HG03095 (cell line): ENCODE data around the gene RELN.

Experiments
- ATAC-seq: cut with Tn5 transposase; IDR thresholded peaks from one replicate; pipeline ENCODE4 v1.9.1; 2021; ENCODE audit warnings: moderate library complexity; ENCODE audit not compliant: unreplicated experiment

Gene RELN

DNA sequence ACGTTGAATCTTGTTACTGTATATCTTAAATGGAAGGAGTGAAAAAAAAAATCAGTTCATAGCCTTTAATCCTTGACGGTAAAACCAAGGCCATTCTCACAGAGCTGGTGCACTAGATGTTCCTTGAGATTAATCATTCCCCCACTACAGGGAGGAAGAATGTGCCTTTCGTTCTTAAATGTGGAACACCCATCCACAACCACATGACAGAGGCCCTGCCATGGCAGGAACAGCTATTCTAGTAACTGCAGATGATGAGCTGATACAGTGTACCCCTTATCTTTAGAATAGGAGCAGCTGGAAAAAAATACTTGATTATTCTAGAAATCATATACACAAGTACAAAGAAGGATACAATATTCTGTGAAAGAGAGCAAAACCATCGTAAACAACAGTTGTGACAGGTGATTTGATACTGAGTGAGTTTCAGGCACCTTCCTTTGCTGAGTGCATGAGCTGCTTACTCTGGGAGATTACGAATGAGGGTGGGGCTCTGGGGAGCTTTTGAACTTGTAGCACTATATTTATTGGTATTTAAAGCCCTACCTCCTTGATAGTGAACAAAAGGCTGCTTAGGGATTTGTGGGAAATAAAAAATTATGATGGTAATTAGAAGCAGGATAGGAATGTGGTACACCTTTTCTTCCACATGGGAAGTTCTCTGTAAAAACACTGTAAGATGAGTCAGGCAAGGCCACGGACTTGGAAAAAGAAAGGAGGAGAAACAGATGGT, 299.1 kb downstream of the RELN start:
- ATAC-seq, result no peak

DNA sequence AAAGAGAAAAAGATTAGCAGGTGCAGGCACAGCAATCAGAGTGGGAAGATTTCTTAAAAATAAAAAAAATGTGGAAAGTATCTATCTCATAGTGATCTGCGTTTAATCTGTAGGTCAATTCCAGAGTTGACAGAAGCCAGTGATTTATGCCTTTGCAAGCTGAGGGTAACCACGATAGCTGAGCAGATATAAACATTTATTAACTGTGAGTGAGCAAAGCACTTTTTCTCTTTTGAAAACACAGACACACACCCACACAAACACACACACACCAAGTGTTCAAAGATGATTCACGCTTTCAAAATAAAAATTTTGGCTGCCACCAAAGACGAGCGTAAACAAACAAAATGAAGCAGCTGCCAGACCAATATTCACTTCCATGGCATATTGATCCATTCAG, 300.2 kb downstream of the RELN start:
- no peak for ATAC-seq

DNA sequence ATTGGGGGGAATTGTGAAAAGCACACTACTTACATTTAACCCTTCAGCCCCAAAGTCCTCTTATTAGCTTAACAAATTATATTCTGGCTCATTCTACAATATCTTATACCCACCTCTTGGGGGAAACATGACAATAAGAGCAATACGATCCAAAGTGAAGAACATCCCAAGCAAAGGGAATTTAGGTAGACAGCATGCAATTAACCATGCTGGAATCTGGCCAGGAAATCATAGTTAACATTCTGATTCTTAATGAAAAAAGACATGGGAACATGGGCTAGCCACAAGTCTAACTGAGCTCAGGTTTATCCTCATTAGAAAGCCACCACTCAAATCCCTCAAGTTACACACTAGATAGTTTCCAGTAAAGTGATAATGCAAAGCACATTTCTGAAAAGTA, 301.5 kb downstream of the RELN start:
- ATAC-seq, result no peak

DNA sequence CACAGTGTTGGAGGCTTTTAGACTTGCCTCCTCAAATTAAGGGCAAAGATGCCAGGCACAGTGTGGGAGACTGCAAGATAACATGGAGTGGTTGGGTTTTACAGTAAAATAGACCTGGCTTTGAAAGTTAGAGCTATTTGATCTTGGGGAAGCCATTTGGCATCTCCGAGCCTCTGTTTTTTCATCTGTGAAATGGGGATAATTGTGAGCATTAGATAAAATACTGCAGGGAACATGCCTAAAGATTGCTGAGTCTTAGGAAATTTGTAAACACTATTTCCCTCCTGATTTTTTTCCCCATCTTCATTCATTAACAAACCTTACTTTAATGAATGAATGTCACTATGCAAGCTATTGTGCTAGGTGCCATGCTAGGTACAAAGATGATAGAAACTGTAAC, 302.2 kb downstream of the RELN start:
- no peak for ATAC-seq

DNA sequence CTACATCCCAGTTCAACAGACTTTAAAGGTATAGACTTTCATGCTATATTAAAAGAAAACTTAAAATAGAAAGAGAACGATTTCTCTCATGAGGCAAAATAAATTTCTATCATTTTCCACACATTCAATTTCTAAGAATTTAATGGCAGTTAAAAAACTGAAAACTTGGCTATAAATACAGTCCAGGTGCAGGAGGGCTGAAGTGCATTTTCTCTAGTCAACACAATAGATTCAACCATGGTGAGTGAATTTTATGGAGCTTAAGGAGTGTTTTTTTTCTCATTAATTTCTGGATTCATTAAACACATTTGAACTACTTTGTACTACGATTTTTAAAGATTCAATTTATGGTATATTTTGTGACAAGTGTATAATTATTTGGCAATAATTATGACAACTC, 302.7 kb downstream of the RELN start:
- no peak for ATAC-seq

DNA sequence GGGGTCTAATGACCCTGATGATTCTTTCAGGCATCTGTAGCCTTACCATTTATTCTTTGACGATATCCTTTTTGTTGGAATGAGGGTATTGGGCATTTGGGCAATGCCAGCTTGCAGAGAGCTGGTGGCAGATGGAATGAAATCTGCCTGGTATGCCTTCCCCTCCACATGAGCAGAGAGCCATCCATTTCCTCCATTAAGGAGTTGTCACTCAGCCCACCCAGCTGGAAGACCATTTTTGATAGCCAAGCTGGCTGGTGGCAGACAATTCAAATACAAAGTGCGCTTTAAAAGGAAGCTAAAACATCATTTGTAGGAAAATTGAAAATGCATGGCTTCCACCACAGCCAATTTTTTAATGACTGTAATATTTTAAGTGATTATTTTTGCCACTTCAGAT, 303.4 kb downstream of the RELN start:
- no peak for ATAC-seq

DNA sequence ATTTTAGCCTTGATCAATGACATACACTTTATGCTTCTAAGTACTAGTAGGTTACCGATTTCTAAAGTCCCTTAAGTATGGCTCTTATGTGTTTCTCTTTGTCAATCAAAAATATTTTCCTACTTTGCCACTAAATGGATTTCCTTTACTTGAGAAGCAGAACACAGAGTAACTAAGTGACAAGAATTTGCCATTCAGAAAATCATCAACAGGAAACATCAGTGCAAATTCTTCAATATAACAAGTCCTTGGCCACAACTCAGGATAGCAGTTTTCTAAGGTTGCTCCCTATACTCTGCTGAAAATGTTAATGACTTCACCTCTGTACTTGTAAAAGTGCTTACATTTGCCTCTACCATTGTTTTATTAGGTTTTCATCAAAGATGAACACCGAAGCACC, 303.8 kb downstream of the RELN start:
- ATAC-seq, result no peak

DNA sequence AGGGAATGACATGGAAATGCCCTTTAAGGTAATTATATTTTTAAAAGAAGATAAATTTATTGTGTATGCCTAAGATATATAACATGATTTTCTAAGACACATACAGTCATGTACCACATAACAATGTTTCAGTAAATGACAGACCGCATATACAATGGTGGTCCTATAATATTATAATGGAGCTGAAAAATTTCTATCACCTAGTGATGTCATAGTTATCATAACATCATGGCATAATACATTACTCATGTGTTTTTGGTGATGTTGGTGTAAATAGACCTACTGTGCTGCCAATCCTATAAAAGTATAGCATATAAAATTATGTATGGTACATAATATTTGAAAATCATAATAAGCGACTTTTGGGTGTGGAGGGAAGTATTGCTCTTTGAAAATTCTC, 306.1 kb downstream of the RELN start:
- no peak for ATAC-seq

DNA sequence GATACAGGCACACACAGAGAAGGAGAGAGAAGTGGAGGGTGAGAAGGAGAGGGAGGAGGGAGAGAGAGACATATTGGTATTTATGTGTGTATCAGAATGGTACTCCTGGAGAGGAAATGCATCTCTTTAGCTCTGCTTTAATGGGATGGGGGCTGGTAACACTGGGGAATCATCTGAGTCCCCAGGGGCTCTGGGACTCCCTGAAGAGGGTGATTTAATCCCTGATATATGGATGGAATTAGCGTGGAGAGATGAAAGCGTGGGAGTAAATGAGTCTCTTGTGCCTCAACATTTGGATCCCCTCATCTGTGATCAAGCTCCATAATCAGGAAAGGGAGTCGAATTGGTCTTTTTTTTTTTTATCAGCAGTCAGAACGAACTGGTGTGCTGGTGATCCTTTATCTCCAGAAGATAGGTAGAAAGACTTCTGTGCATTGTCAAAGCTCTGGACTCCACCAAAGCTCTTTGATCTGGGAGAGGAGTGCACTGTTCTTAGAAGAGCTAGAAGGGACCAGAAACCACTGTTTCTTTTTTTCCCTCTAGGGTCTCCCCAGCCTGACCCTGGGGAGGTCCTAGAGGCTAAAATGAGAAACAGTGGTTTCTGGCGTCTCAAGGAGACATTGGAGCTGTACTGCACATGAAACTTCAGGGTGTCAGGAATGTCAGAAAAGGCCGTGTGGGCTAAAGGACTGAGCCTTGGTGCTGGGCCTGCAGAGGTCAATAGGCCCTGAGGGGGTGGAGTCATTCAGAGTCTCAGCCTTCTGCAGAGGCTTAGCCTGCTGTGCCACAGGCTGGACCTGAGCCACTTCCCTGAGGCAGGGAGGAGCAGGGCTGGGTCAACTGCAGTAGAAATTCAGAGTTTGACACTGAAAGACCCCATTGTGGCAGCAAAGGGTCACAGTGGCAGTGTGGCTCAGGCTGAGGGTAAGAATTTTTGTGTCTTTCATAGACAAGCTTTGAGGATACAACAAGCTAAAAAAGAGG, 309.0 kb downstream of the RELN start:
- no peak for ATAC-seq

DNA sequence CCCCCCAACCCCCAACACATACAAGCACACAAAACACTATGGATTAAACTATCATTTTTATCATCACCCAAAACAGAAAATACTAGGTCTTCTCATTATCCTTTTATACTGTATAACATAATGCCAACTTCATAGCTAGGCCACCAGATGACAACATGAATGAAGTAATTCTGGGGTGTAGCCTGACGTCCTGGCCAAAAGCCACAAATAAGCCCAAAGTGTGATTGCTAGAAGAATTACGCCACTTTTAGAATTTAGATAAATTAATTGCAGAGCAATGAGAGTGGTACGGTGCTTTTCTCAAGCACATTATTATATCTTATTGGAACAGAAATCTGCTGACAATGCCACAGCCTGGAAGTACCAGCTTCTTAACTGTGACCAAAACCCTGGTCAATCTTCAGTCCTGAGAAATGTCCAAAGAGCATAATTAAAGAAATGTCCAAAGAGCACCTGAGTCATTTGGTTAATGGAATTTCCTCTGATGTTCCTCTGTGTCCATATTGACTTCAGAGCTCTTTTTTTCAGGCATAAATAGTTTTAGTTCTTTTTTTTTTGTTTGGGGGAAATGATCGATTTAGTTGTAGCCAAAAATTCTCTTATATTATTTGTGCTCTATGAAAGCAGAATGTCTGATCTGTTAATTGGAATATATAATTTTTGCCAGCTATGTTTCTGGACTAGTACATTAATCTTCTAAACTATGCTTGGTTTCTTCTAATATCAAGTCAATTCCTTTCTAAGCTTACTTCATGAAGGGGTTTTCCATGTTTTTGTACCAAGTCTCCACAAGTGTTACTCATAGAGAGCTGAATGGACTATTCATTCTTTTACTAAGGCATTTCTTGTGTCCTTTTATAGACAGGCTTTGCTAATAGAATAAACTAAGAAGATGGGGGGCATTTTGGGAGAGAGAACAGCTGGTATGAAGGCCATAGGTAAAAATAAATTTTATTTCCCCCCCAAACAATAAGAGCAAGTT, 310.0 kb downstream of the RELN start:
- ATAC-seq, result no peak

DNA sequence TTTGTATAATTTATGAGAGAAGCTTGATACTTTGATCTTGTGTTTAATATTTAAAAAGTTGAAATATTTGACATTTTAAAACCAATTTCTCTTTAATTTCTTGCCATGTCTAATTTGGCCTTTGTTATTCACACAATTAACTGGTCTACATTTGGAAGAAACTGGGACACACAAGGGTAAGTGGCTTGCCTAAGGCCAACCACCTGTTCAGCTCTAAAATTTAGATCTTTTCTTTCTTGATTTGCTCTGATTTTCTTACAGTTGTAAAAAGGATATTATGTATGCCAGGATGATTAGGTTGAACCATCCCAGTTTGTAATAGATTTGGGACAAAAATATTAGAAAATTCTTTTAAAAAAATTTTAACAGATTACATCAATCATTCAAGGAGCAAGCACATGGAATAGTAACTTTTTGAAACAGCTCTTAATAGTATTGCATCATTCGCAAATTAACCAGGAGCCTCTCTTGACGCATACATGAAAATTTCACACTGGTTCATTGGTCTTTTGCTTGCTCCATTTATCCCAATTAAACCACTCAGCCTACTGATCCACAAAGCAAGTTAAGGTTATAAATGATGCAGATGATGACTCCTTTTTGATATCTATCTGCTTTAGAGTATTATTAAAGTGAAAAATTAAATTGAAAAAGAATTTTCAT, 321.0 kb downstream of the RELN start:
- no peak for ATAC-seq

DNA sequence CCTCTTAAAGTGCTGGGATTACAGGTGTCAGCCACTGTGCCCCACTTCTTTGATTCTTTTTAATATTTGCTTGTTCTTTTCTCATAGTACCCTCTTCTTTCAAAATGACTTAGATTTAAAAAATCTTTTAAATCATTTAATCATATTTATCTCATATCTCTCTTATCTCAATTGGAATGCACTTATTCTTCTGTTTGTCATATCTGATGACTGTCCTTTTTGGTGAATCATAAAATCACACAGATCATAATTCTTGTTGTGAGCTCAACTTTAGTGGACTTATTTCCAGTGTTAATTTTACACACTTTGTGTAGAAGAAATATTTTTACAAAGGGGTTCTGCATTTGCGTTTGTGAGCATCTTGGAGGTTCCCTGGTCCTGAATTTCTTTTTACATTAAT, 323.1 kb downstream of the RELN start:
- no peak for ATAC-seq

DNA sequence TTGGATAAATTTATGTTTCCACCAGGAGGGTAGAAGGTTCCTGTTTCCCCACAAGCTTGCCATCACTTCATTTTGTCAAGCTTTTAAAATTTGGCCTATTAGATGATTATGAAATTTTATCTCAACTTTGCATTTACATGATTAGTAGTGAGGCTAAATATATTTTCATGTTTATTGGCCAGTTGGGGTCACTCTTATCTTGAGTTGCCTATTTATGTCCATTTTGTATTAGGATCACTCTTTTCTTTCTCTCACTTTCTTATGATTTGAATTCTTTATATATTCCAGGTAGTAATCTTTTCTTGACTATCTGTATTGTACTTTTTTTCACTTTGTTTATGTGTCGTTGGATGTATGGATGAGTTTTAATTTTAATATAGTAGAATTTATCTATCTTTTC, 324.9 kb downstream of the RELN start:
- ATAC-seq, result no peak

DNA sequence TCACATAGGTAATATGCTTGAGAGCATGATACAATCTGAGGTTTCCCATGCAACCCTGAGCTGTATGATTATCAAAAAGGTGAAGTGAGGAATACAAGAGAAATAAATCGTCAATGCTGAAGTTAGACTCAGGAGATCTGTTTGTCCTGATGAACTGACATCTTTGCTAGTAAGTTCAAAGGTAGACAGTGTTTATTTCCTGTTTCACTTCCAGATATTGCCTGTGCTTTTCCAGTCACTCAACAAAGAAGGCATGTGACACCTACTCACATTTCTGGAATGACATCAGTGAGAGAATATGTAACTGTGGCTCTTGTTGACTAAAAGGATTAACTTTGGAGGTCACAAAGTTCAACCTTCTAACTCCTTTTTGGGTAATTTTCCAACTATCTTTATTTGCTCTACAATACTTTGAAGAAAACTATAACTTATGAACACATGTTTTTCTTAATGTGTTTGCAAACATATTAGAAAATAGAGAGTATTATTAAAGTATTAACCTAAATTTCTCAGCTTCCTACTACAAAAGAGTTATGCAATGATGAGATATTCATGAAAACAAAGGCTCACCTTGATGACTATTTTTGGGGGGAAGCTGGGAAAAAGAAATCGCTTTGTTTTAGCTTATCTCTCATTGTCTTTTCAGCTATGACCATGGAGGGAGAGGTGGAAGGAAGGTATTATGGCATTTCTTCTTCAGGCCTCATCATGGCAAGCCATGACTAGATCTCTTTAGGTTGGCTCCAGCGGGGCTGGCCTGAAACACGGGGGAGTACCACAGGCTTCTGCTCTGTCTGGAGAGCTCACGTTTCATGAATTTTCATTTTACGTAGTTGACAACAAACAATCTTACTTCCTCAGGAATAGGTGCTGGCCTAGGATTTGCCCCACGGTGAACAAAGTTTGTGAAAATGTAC, 328.7 kb downstream of the RELN start:
- no peak for ATAC-seq

DNA sequence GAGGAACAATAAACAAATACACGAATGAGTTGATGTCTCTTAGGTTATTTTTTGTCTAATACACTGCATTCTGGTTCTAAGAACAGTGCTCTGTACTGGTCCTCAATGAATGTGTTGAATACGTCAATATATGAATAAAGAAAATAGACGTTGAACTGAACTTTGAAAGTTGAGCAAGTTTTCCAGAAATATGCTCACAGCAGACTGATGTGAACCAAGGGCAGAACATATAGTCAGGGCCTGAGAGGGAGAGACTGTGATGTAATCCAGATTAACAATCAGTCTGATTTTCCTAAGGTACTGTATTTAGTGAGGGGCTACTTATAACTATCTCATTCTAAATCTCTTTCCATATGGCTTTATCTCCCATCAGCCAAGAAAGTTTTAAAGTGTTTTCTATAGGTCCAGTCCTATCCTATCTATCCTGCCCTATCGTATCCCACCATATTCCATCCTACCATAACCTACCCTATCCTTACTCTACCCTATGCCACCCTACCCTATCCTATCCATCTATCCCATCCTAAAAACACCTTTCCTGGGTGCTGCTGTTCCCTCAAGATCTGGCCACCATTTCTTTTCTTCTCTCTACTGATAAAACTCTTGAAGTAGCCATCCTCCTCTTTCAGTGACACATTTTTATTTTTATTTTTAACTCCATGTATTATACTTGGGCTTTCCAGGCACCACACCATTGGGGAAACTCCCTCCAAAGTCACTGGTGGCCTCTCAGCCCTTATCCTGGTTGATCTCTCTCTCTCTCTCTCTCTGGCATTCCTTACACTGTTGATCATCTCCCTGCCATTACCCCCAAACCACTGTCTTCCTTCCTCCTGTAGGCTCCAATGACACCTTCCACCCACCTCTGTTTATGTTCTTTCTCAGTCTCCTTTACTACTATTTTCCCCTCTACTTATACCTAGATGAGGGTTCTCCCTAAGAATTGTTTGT, 331.1 kb downstream of the RELN start:
- no peak for ATAC-seq

DNA sequence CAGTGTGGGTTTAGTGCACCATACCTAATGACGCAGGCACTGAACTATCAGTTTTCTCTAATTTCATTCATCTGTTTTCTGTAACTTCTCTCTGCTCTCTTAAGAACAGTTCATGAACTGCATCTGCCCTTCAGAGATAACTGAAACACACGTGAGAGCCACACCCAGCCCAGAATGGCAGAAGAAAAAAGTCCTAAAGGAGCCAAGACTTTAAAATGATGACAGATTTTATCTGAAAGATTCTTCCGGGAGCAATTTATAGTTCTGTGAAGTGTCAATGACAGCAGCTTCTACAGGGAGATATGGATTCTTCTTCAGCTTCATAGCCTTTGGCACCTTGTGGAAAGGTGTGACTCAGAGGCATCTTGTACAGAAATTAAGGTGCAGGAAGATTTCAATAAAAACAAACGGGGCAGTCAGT, 332.0 kb downstream of the RELN start:
- no peak for ATAC-seq

DNA sequence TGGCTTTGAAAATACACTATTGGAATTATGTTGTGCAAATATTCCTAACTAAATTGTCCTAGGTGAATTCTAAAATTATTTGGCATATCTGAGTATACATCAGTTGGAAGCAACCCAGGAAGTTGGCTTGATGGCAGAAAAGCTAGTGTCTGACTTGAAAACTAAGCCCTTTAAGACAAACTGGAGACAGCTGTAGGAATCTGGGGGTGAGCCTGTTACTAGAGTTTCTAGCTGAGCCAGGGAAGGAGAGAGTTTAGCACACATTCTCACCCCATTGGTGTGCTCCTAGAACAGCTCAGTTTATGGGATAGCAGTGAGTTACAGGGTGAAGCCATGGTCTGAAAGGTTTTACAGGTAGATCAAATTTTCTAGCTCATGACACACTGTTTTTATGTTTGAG, 333.2 kb downstream of the RELN start:
- no peak for ATAC-seq
